Astrocyte (in vitro differentiated cells and primary cell): ENCODE data around the gene PTGFR.

ENCODE experiments used
- EZH2 ChIP-seq: IDR thresholded peaks from 2 replicates; pipeline ENCODE4 v1.6.1; 2012; ENCODE audit warnings: mild to moderate bottlenecking, low read length, inconsistent platforms; ENCODE audit not compliant: insufficient read depth
- TF ChIP-seq, protein P1 (sequence below): IDR thresholded peaks from 2 replicates; pipeline ENCODE4 v1.5.1; 2011; ENCODE audit warnings: low read depth, mild to moderate bottlenecking, inconsistent platforms, low read length, moderate library complexity; ENCODE audit not compliant: insufficient read depth

- TF ChIP-seq EZH2: no peak
- TF ChIP-seq, protein P1, sequence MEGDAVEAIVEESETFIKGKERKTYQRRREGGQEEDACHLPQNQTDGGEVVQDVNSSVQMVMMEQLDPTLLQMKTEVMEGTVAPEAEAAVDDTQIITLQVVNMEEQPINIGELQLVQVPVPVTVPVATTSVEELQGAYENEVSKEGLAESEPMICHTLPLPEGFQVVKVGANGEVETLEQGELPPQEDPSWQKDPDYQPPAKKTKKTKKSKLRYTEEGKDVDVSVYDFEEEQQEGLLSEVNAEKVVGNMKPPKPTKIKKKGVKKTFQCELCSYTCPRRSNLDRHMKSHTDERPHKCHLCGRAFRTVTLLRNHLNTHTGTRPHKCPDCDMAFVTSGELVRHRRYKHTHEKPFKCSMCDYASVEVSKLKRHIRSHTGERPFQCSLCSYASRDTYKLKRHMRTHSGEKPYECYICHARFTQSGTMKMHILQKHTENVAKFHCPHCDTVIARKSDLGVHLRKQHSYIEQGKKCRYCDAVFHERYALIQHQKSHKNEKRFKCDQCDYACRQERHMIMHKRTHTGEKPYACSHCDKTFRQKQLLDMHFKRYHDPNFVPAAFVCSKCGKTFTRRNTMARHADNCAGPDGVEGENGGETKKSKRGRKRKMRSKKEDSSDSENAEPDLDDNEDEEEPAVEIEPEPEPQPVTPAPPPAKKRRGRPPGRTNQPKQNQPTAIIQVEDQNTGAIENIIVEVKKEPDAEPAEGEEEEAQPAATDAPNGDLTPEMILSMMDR: no peak
These were observed 71.1 kb downstream of the PTGFR start for GRCh38 chr1:78561856-78562255.
